Left ventricle myocardium inferior (tissue), 1 donor: ENCODE results near the gene ZNF205. TPM values are rescaled to one million over a fixed set of nuclear protein-coding genes. Genes with fewer than 3 reads are reported as not detected.
"Not testable (repeated sequence)": the region's sequence is repeated elsewhere in the genome, so short reads cannot be mapped to it uniquely, and the experiment has no call there.

Experiments used
- DNase-seq: peaks from one replicate; pipeline ENCODE4 v3.0.0-alpha.2; 2020
- H3K27ac ChIP-seq: fragments of 200-600 bp; replicated peaks from 2 replicates; pipeline ENCODE4 v1.8.0; 2021
- H3K27me3 ChIP-seq: fragments of 200-600 bp; 2 replicates; pipeline ENCODE4 v1.8.0; 2021; ENCODE audit warnings: low read depth
- H3K36me3 ChIP-seq: fragments of 200-600 bp; 2 replicates; pipeline ENCODE4 v1.8.0; 2021
- H3K4me1 ChIP-seq: fragments of 200-600 bp; 2 replicates; pipeline ENCODE4 v1.8.0; 2021
- H3K4me3 ChIP-seq: fragments of 200-600 bp; 2 replicates; pipeline ENCODE4 v1.8.0; 2021; ENCODE audit warnings: mild to moderate bottlenecking, moderate library complexity
- H3K9me3 ChIP-seq: fragments of 200-600 bp; replicated peaks from 2 replicates; pipeline ENCODE4 v1.8.0; 2021
- intact Hi-C: fragments of 100-400 bp; cut with micrococcal nuclease; formaldehyde crosslinking; loops from one replicate; pipeline ENCODE4 v1.11.0; 2022
- total RNA-seq: library from RNA; stranded (reverse); fragmentation: NEBNext Ultra II Directional; extraction: Animal tissue kit (Norgen Biotek cat#: 25700); gene quantifications from one replicate; pipeline ENCODE4 v1.2.1, GENCODE V29; 2021
- TF ChIP-seq, protein P1 (sequence below): fragments of 200-600 bp; IDR thresholded peaks from 2 replicates; pipeline ENCODE4 v1.8.0; 2021; ENCODE audit warnings: antibody characterized with exemption, mild to moderate bottlenecking, borderline replicate concordance
- donor health status: DM: no; HTN: yes; CAD: no; lungs with severe emphysema.

ZNF205 gene
- total RNA-seq, 1 donor from 2014 or later, result 8.0 TPM

DNA sequence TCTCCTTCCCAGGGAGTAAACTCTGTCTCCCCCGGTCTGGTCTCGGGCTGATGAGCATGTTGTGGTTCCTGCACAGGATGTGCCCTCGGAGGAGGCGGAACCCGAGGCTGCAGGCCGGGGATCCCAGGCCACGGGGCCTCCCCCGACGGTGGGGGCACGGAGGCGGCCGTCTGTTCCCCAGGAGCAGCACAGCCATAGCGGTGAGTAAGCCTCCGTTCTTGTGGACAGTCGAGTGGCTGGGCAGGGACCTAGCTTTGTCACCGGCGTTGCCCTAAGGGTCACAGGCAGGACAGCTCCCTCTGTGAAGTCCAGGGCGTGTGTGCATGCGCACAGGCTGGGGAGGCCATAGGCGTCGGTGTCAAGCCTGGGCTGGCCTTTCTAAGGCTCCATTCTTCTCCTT is 26.0 kb downstream of the ZNF205 start:
- TF ChIP-seq, protein P1, sequence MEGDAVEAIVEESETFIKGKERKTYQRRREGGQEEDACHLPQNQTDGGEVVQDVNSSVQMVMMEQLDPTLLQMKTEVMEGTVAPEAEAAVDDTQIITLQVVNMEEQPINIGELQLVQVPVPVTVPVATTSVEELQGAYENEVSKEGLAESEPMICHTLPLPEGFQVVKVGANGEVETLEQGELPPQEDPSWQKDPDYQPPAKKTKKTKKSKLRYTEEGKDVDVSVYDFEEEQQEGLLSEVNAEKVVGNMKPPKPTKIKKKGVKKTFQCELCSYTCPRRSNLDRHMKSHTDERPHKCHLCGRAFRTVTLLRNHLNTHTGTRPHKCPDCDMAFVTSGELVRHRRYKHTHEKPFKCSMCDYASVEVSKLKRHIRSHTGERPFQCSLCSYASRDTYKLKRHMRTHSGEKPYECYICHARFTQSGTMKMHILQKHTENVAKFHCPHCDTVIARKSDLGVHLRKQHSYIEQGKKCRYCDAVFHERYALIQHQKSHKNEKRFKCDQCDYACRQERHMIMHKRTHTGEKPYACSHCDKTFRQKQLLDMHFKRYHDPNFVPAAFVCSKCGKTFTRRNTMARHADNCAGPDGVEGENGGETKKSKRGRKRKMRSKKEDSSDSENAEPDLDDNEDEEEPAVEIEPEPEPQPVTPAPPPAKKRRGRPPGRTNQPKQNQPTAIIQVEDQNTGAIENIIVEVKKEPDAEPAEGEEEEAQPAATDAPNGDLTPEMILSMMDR, result no peak
- Histone ChIP-seq H3K27me3 (no peaks in the 10 kb centered on the region), H3K36me3 (peaks cover 54% of the 10 kb centered on the region), H3K4me1 (peaks cover 42% of the 10 kb centered on the region), H3K27ac (no peak overlapping the region), H3K9me3 (no peaks in the 10 kb centered on the region), H3K4me3 (no peak overlapping the region)
- DNase-seq, result no peak
- intact Hi-C loops, result no loop called here

GRCh38 chr16:3138823-3139426 is 26.5 kb downstream of the ZNF205 start:
- no peak overlapping the region for H3K27ac ChIP-seq
- TF ChIP-seq, protein P1, result no peak
- H3K9me3 ChIP-seq, result no peaks in the 10 kb centered on the region
- no peak for DNase-seq
- H3K4me3 ChIP-seq, result no peak overlapping the region
- H3K27me3 ChIP-seq, result no peaks in the 10 kb centered on the region
- intact Hi-C loops, result no loop called here
- H3K4me1 ChIP-seq, result peaks cover 40% of the 10 kb centered on the region
- H3K36me3 ChIP-seq, result peaks cover 54% of the 10 kb centered on the region

- H3K27ac ChIP-seq, H3K27me3 ChIP-seq, H3K4me3 ChIP-seq, intact Hi-C loops, H3K9me3 ChIP-seq, DNase-seq: not testable (repeated sequence)
- Histone ChIP-seq H3K36me3 (peaks cover 54% of the 10 kb centered on the region), H3K4me1 (peaks cover 40% of the 10 kb centered on the region)
Observed at GRCh38 chr16:3139561-3139960, 27.2 kb downstream of the ZNF205 start.

GRCh38 chr16:3140603-3141427 is 28.4 kb downstream of the ZNF205 start:
- Histone ChIP-seq H3K9me3 (no peaks in the 10 kb centered on the region), H3K4me1 (peaks cover 43% of the 10 kb centered on the region), H3K4me3 (no peak overlapping the region), H3K36me3 (peaks cover 54% of the 10 kb centered on the region), H3K27ac (no peak overlapping the region), H3K27me3 (no peaks in the 10 kb centered on the region)
- intact Hi-C loops, result no loop called here
- no peak for DNase-seq
- TF ChIP-seq, protein P1, result no peak

- Histone ChIP-seq H3K36me3 (peaks cover 54% of the 10 kb centered on the region), H3K4me3 (no peak overlapping the region), H3K4me1 (peaks cover 36% of the 10 kb centered on the region), H3K9me3 (no peaks in the 10 kb centered on the region), H3K27ac (no peak overlapping the region), H3K27me3 (no peaks in the 10 kb centered on the region)
- no peak for DNase-seq
- TF ChIP-seq, protein P1, result no peak
- intact Hi-C loops, result no loop called here
Observed at GRCh38 chr16:3141781-3142311, 29.5 kb downstream of the ZNF205 start.

GRCh38 chr16:3142327-3142726 is 29.9 kb downstream of the ZNF205 start:
- no peak overlapping the region for H3K4me3 ChIP-seq
- H3K36me3 ChIP-seq, result peaks cover 51% of the 10 kb centered on the region
- intact Hi-C loops, result no loop called here
- peak overlapping the region; percentile 92 for H3K27ac ChIP-seq
- TF ChIP-seq, protein P1, result no peak
- H3K27me3 ChIP-seq, result no peaks in the 10 kb centered on the region
- DNase-seq, result no peak
- peaks cover 36% of the 10 kb centered on the region for H3K4me1 ChIP-seq
- no peaks in the 10 kb centered on the region for H3K9me3 ChIP-seq
